Measurements from ENCODE around the gene SCAF11. TPM values are rescaled to one million over a fixed set of nuclear protein-coding genes. Genes with fewer than 3 reads are reported as not detected.

Gene SCAF11
- polyA plus RNA-seq, 1 donor (not counting 4 experiments of a cell fraction or from before 2014, with no cell fraction given), result 54.5 TPM

DNA sequence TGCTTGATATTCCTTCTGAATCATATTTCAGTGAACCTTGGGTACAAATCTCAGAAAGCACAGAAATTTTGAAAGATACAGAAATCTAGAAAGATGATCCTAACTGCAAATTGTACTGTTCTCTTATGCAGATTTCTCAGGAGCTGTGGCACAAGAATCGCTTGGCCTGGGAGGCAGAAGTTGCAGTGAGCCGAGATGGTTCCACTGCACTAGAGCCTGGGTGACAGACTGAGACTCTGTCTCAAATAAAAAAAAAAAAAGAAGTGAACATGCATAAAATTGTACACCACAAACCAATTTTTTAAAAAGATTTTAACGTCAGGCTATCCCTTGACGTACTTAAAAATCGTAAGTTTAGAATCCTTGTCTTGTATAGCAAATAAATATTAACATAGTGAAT, 31.3 kb downstream of the SCAF11 start:
- Histone ChIP-seq H3K27me3 (ENCODE audit: control insufficient read depth, extremely low read depth, insufficient read depth, low read length) (no peaks in the 10 kb centered on the region), H4K20me1 (ENCODE audit: control insufficient read depth, extremely low read depth, insufficient read depth, low read length) (no peaks in the 10 kb centered on the region), H3K4me1 (ENCODE audit: control insufficient read depth, extremely low read depth, insufficient read depth, low read length) (no peaks in the 10 kb centered on the region), H3K9me1 (ENCODE audit: control insufficient read depth, extremely low read depth, insufficient read depth, low read length) (no peaks in the 10 kb centered on the region), H2AFZ (ENCODE audit: control insufficient read depth, low read length) (no peak overlapping the region), H3K4me3 (ENCODE audit: control insufficient read depth in 2 of 3, extremely low read depth in 1 of 3, insufficient read depth in 2 of 3, low read depth in 1 of 3, low read length in 3 of 3) (no peak overlapping the region), H3K4me2 (ENCODE audit: control insufficient read depth, extremely low read depth, insufficient read depth, low read depth, low read length) (no peak overlapping the region), H3K9ac (ENCODE audit: control insufficient read depth, extremely low read depth, insufficient read depth, low read length) (no peak overlapping the region), H3K36me3 (ENCODE audit: control insufficient read depth in 2 of 2, extremely low read depth in 1 of 2, insufficient read depth in 2 of 2, low read length in 2 of 2) (no peaks in the 10 kb centered on the region), H3K79me2 (ENCODE audit: control insufficient read depth, insufficient read depth, low read length) (peaks cover 12% of the 10 kb centered on the region), H3K9me3 (ENCODE audit: control insufficient read depth, low read depth, low read length) (no peaks in the 10 kb centered on the region), H3K27ac (ENCODE audit: control insufficient read depth, insufficient read depth, low read length) (no peak overlapping the region)
- no peak for FAIRE-seq
- dilution Hi-C loops (cut with MboI; ENCODE audit: extremely low pct_ligation_motif_present, low sequenced_read_pairs), result no loop called here
- TF ChIP-seq EZH2 (IDR thresholded peaks at IDR 0.05; ENCODE audit: low read length), result no peak
- TF ChIP-seq, protein P1, sequence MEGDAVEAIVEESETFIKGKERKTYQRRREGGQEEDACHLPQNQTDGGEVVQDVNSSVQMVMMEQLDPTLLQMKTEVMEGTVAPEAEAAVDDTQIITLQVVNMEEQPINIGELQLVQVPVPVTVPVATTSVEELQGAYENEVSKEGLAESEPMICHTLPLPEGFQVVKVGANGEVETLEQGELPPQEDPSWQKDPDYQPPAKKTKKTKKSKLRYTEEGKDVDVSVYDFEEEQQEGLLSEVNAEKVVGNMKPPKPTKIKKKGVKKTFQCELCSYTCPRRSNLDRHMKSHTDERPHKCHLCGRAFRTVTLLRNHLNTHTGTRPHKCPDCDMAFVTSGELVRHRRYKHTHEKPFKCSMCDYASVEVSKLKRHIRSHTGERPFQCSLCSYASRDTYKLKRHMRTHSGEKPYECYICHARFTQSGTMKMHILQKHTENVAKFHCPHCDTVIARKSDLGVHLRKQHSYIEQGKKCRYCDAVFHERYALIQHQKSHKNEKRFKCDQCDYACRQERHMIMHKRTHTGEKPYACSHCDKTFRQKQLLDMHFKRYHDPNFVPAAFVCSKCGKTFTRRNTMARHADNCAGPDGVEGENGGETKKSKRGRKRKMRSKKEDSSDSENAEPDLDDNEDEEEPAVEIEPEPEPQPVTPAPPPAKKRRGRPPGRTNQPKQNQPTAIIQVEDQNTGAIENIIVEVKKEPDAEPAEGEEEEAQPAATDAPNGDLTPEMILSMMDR (optimal IDR thresholded peaks at IDR 0.05 in 1 of 3, IDR thresholded peaks at IDR 0.05 in 1 of 3, conservative IDR thresholded peaks at IDR 0.05 in 1 of 3; ENCODE audit: extremely low read depth in 1 of 3, insufficient read depth in 2 of 3, low read length in 3 of 3), result no peak
- DNase-seq (ENCODE audit: low read depth, low spot score), result no peak

DNA sequence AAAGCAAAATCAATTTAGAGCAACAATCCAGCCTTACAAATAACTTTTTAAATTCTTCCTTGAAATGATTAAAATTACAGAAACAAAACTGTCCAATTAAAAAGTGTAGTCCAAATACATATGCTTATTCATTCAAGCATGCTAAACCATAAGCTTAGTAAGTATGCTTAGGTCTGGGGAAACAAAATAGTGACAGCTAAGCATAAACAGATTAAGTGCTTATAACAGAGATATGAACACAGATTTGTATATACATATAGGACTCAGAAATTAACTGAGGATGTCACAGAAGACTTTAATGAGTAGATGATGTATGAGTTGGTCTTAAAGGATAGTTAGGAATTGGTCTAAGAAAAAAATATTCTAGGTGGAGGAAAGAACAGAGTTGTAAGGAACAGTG, 41.8 kb downstream of the SCAF11 start:
- Histone ChIP-seq H3K36me3 (ENCODE audit: control insufficient read depth in 2 of 2, extremely low read depth in 1 of 2, insufficient read depth in 2 of 2, low read length in 2 of 2) (peaks cover 2 to 13% of the 10 kb centered on the region in 2 experiments), H2AFZ (ENCODE audit: control insufficient read depth, low read length) (no peak overlapping the region), H3K9me1 (ENCODE audit: control insufficient read depth, extremely low read depth, insufficient read depth, low read length) (no peaks in the 10 kb centered on the region), H3K4me1 (ENCODE audit: control insufficient read depth, extremely low read depth, insufficient read depth, low read length) (no peaks in the 10 kb centered on the region), H3K79me2 (ENCODE audit: control insufficient read depth, insufficient read depth, low read length) (no peaks in the 10 kb centered on the region), H3K4me3 (ENCODE audit: control insufficient read depth in 2 of 3, extremely low read depth in 1 of 3, insufficient read depth in 2 of 3, low read depth in 1 of 3, low read length in 3 of 3) (no peak overlapping the region), H3K9me3 (ENCODE audit: control insufficient read depth, low read depth, low read length) (no peaks in the 10 kb centered on the region), H3K9ac (ENCODE audit: control insufficient read depth, extremely low read depth, insufficient read depth, low read length) (no peak overlapping the region), H3K27me3 (ENCODE audit: control insufficient read depth, extremely low read depth, insufficient read depth, low read length) (no peaks in the 10 kb centered on the region), H3K4me2 (ENCODE audit: control insufficient read depth, extremely low read depth, insufficient read depth, low read depth, low read length) (no peak overlapping the region), H4K20me1 (ENCODE audit: control insufficient read depth, extremely low read depth, insufficient read depth, low read length) (no peaks in the 10 kb centered on the region), H3K27ac (ENCODE audit: control insufficient read depth, insufficient read depth, low read length) (no peak overlapping the region)
- no peak for TF ChIP-seq EZH2 (IDR thresholded peaks at IDR 0.05; ENCODE audit: low read length)
- TF ChIP-seq, protein P1 (optimal IDR thresholded peaks at IDR 0.05 in 1 of 3, IDR thresholded peaks at IDR 0.05 in 1 of 3, conservative IDR thresholded peaks at IDR 0.05 in 1 of 3; ENCODE audit: extremely low read depth in 1 of 3, insufficient read depth in 2 of 3, low read length in 3 of 3), result no peak
- dilution Hi-C loops (cut with MboI; ENCODE audit: extremely low pct_ligation_motif_present, low sequenced_read_pairs), result no loop called here
- no peak for FAIRE-seq
- DNase-seq (ENCODE audit: low read depth, low spot score), result no peak

Data from keratinocyte (primary cell).